Stimulated activated naive CD8-positive, alpha-beta T cell treated with anti-CD3 and anti-CD28 coated beads, Interleukin-15, amount 100 ng/mL, for 72 hours (primary cell): Measurements from ENCODE around the gene CCDC157.

Experiments used
- ATAC-seq: fragments of 150-1000 bp; cut with Tn5 transposase; 2 replicates; pipeline ENCODE4 v1.10.0; 2021; ENCODE audit warnings: mild to moderate bottlenecking, moderate library complexity
- DNase-seq, 2 donors: peaks; one replicate each; pipeline ENCODE4 v3.0.0; 2021 to 2022
- H3K27ac Mint-ChIP-seq, 2 donors: one replicate each; pipeline ENCODE4 v1.8.0; 2022; ENCODE audit warnings: mild to moderate bottlenecking in 2 of 2, mixed read lengths in 2 of 2, moderate library complexity in 2 of 2
- H3K27me3 Mint-ChIP-seq: one replicate; pipeline ENCODE4 v1.8.0; 2022; ENCODE audit warnings: mixed read lengths
- H3K4me1 Mint-ChIP-seq: one replicate; pipeline ENCODE4 v1.8.0; 2022; ENCODE audit warnings: mild to moderate bottlenecking, mixed read lengths
- H3K4me3 Mint-ChIP-seq, 2 donors: one replicate each; pipeline ENCODE4 v1.8.0; 2022; ENCODE audit warnings: mild to moderate bottlenecking in 2 of 2, mixed read lengths in 2 of 2, moderate library complexity in 1 of 2
- H3K9me3 Mint-ChIP-seq, 2 donors: one replicate each; pipeline ENCODE4 v1.8.0; 2022; ENCODE audit warnings: mixed read lengths in 2 of 2

CCDC157 gene

GRCh38 chr22:30356449-30357235 is at the start of gene CCDC157, which contains the start of gene SF3A1:
CCDC157 (plus strand) TSS chr22:30357007; CDS start chr22:30366001, 8,994 bp downstream.
SF3A1 (minus strand) TSS chr22:30356894; CDS start chr22:30356792, 102 bp downstream.
- ATAC-seq (peak; percentile 96), DNase-seq (peak; percentile 84 to 86)
- H3K27me3 Mint-ChIP-seq, result peaks cover 7% of the 10 kb centered on the region
- peak within 1 kb of the TSS; percentile 92 to 93 for H3K4me3 Mint-ChIP-seq
- peaks cover 61% of the 10 kb centered on the region for H3K4me1 Mint-ChIP-seq
- H3K27ac Mint-ChIP-seq, result peak within 1 kb of the TSS; percentile 94 to 98
- no peaks in the 10 kb centered on the region for H3K9me3 Mint-ChIP-seq

- H3K4me1 Mint-ChIP-seq, result peaks cover 100% of the 10 kb centered on the region
- H3K4me3 Mint-ChIP-seq, result peak overlapping the region; percentile 84 to 86
- no peak for DNase-seq
- no peaks in the 10 kb centered on the region for H3K9me3 Mint-ChIP-seq
- no peaks in the 10 kb centered on the region for H3K27me3 Mint-ChIP-seq
- peak overlapping the region; percentile 72 to 93 for H3K27ac Mint-ChIP-seq
- ATAC-seq, result no peak
Measured at GRCh38 chr22:30307041-30307574, 49.7 kb upstream of the CCDC157 start.

- peak overlapping the region in 1 of 2 donors; percentile 27 for H3K4me3 Mint-ChIP-seq
- no peak for ATAC-seq
Measured at GRCh38 chr22:30308093-30308492, 48.7 kb upstream of the CCDC157 start.

GRCh38 chr22:30308518-30309230 is 48.1 kb upstream of the CCDC157 start:
- peak overlapping the region; percentile 27 to 74 for H3K4me3 Mint-ChIP-seq
- peak in 1 of 2 donors; percentile 33 for DNase-seq
- no peaks in the 10 kb centered on the region for H3K27me3 Mint-ChIP-seq
- H3K9me3 Mint-ChIP-seq, result no peaks in the 10 kb centered on the region
- H3K4me1 Mint-ChIP-seq, result peaks cover 100% of the 10 kb centered on the region
- ATAC-seq, result no peak
- H3K27ac Mint-ChIP-seq, result peak overlapping the region; percentile 35 to 90

More at GRCh38 chr22:30308093-30308492, 48.7 kb upstream of the CCDC157 start:
- H3K27me3 Mint-ChIP-seq, result no peaks in the 10 kb centered on the region
- H3K4me1 Mint-ChIP-seq, result peaks cover 100% of the 10 kb centered on the region
- no peak for DNase-seq
- peak overlapping the region; percentile 35 to 90 for H3K27ac Mint-ChIP-seq
- no peaks in the 10 kb centered on the region for H3K9me3 Mint-ChIP-seq

GRCh38 chr22:30309951-30310741 is 46.7 kb upstream of the CCDC157 start:
- DNase-seq, result peak; percentile 39 to 40
- Mint-ChIP-seq H3K27me3 (no peaks in the 10 kb centered on the region), H3K9me3 (no peaks in the 10 kb centered on the region), H3K4me1 (peaks cover 100% of the 10 kb centered on the region), H3K27ac (peak overlapping the region; percentile 84 to 91), H3K4me3 (peak overlapping the region; percentile 60 to 74)
- peak; percentile 58 for ATAC-seq

GRCh38 chr22:30310881-30311771 is 45.7 kb upstream of the CCDC157 start:
- ATAC-seq, result no peak
- Mint-ChIP-seq H3K9me3 (no peaks in the 10 kb centered on the region), H3K4me3 (peak overlapping the region; percentile 3 to 50), H3K27ac (peak overlapping the region; percentile 36 to 91), H3K27me3 (no peaks in the 10 kb centered on the region), H3K4me1 (peaks cover 100% of the 10 kb centered on the region)
- DNase-seq, result no peak

GRCh38 chr22:30312053-30312452 is 44.8 kb upstream of the CCDC157 start:
- ATAC-seq (peak; percentile 48), DNase-seq (no peak)
- peaks cover 96% of the 10 kb centered on the region for H3K4me1 Mint-ChIP-seq
- no peaks in the 10 kb centered on the region for H3K27me3 Mint-ChIP-seq
- no peak overlapping the region for H3K27ac Mint-ChIP-seq
- peak overlapping the region; percentile 24 to 27 for H3K4me3 Mint-ChIP-seq
- no peaks in the 10 kb centered on the region for H3K9me3 Mint-ChIP-seq

GRCh38 chr22:30313527-30314363 is 43.1 kb upstream of the CCDC157 start:
- peak overlapping the region; percentile 77 to 87 for H3K27ac Mint-ChIP-seq
- no peak for ATAC-seq
- peak overlapping the region; percentile 53 to 69 for H3K4me3 Mint-ChIP-seq
- H3K27me3 Mint-ChIP-seq, result no peaks in the 10 kb centered on the region
- no peak for DNase-seq
- peaks cover 96% of the 10 kb centered on the region for H3K4me1 Mint-ChIP-seq
- no peaks in the 10 kb centered on the region for H3K9me3 Mint-ChIP-seq

GRCh38 chr22:30314915-30315314 is 41.9 kb upstream of the CCDC157 start:
- Mint-ChIP-seq H3K4me3 (peak overlapping the region; percentile 53 to 69), H3K27ac (peak overlapping the region; percentile 84 to 88), H3K4me1 (peaks cover 96% of the 10 kb centered on the region), H3K9me3 (no peaks in the 10 kb centered on the region), H3K27me3 (no peaks in the 10 kb centered on the region)
- ATAC-seq, result peak; percentile 71
- peak in 1 of 2 donors; percentile 53 for DNase-seq

GRCh38 chr22:30315962-30316576 is 40.7 kb upstream of the CCDC157 start:
- no peaks in the 10 kb centered on the region for H3K27me3 Mint-ChIP-seq
- H3K4me3 Mint-ChIP-seq, result peak overlapping the region in 1 of 2 donors; percentile 69
- DNase-seq, result no peak
- ATAC-seq, result no peak
- no peaks in the 10 kb centered on the region for H3K9me3 Mint-ChIP-seq
- no peak overlapping the region for H3K27ac Mint-ChIP-seq
- H3K4me1 Mint-ChIP-seq, result peaks cover 96% of the 10 kb centered on the region

- no peak for DNase-seq
- Mint-ChIP-seq H3K27me3 (no peaks in the 10 kb centered on the region), H3K27ac (no peak overlapping the region), H3K4me1 (peaks cover 91% of the 10 kb centered on the region), H3K9me3 (no peaks in the 10 kb centered on the region), H3K4me3 (no peak overlapping the region)
- no peak for ATAC-seq
Measured at GRCh38 chr22:30317778-30318177, 39.0 kb upstream of the CCDC157 start.

- Mint-ChIP-seq H3K4me3 (no peak overlapping the region), H3K4me1 (peaks cover 90% of the 10 kb centered on the region)
- ATAC-seq, result no peak
Measured at GRCh38 chr22:30318799-30319419, 37.9 kb upstream of the CCDC157 start.

More at GRCh38 chr22:30318799-30319419, 37.9 kb upstream of the CCDC157 start:
- no peaks in the 10 kb centered on the region for H3K27me3 Mint-ChIP-seq
- peak overlapping the region; percentile 19 to 65 for H3K27ac Mint-ChIP-seq
- no peak for DNase-seq
- no peaks in the 10 kb centered on the region for H3K9me3 Mint-ChIP-seq
